HCT116 (cell line): ENCODE data around the gene TNS3. TPM values are rescaled to one million over a fixed set of nuclear protein-coding genes. Genes with fewer than 3 reads are reported as not detected.

Experiments used
- ATAC-seq: fragments of 200-7000 bp; cut with Tn5 transposase; 2 replicates; pipeline ENCODE4 v1.9.1; 2020; ENCODE audit warnings: mild to moderate bottlenecking, moderate library complexity
- BruUV-seq: library from RNA; stranded (reverse); fragments of 400-500 nt; replicated peaks from 2 replicates; lab custom pipeline; 2021; lab: Mats Ljungman, UMichigan
- CTCF ChIA-PET: fragments of 300-600 bp; sonication (Branson Sonifier 250); formaldehyde crosslinking; loops from one replicate; lab custom pipeline; 2021; ENCODE audit warnings: antibody characterized with exemption; lab: Charles Lee
- POLR2A ChIA-PET: fragments of 300-600, 350-600 bp; sonication (Branson Sonifier 250); formaldehyde crosslinking; loops from one replicate; lab custom pipeline; 2021; ENCODE audit warnings: antibody characterized with exemption; lab: Charles Lee
- RAD21 ChIA-PET, 2 experiments: fragments of 300-600 bp; sonication (Branson Sonifier 250); formaldehyde crosslinking; loops; one replicate each; lab custom pipeline; 2023; ENCODE audit warnings: low total read pairs in 2 of 2; ENCODE audit not compliant: uncharacterized antibody in 2 of 2, unreplicated experiment in 2 of 2, low non-redundant PET in 1 of 2; lab: Charles Lee
- DNase-seq: peaks from one replicate; pipeline ENCODE4 v3.0.0-alpha.2; 2010; ENCODE audit warnings: low read depth, low spot score
- H2AFZ ChIP-seq: fragments of 200-600 bp; shearing (Covaris generic), sonication (generic); 2 replicates; pipeline ENCODE4 v1.6.1; 2017; ENCODE audit warnings: low read depth, mixed run types, mixed read lengths, antibody characterized with exemption, low read length; ENCODE audit not compliant: poor library complexity, severe bottlenecking
- H3K27ac ChIP-seq: 2 replicates; pipeline ENCODE4 v1.5.1; 2012; ENCODE audit warnings: low read depth, low read length
- H3K27me3 ChIP-seq: fragments of 200-600 bp; sonication (generic); 2 replicates; pipeline ENCODE4 v1.6.1; 2016; ENCODE audit warnings: mixed run types, low read length, mixed read lengths; ENCODE audit not compliant: insufficient read depth
- H3K36me3 ChIP-seq, 2 experiments: fragments of 200-500 bp in 1 of 2; fragments of 200-600 bp in 1 of 2; sonication (Bioruptor generic) in 1 of 2; sonication (generic) in 1 of 2; 2 replicates each; pipeline versions ENCODE4 v1.5.1 to v1.6.1; 2014 to 2016; ENCODE audit warnings: low read length in 2 of 2, inconsistent platforms in 1 of 2, mixed read lengths in 1 of 2, mixed run types in 1 of 2; ENCODE audit not compliant: insufficient read depth in 2 of 2, control insufficient read depth in 1 of 2
- H3K4me1 ChIP-seq, 2 experiments: fragments of 200-600 bp in 1 of 2; sonication (generic) in 1 of 2; 2 replicates each; pipeline versions ENCODE4 v1.5.1 to v1.6.1; 2012 to 2017; ENCODE audit warnings: low read length in 2 of 2, inconsistent platforms in 1 of 2, mild to moderate bottlenecking in 1 of 2, mixed read lengths in 1 of 2, mixed run types in 1 of 2, moderate library complexity in 1 of 2; ENCODE audit not compliant: insufficient read depth in 2 of 2, control insufficient read depth in 1 of 2
- H3K4me2 ChIP-seq: fragments of 200-600 bp; sonication (generic); 2 replicates; pipeline ENCODE4 v1.6.1; 2017; ENCODE audit warnings: mixed run types, low read length, mixed read lengths
- H3K4me3 ChIP-seq, 2 experiments: fragments of 200-600 bp in 1 of 2; sonication (generic) in 1 of 2; replicated peaks in 1 of 2; 2 replicates each; pipeline ENCODE4 v1.5.1; 2011 to 2016; ENCODE audit warnings: low read length in 2 of 2, control low read depth in 1 of 2, low read depth in 1 of 2, mild to moderate bottlenecking in 1 of 2, mixed read lengths in 1 of 2, mixed run types in 1 of 2
- H3K79me2 ChIP-seq: fragments of 200-600 bp; sonication (generic); 2 replicates; pipeline ENCODE4 v1.6.1; 2017; ENCODE audit warnings: mild to moderate bottlenecking, mixed run types, low read length, moderate library complexity, mixed read lengths; ENCODE audit not compliant: insufficient read depth
- H3K9ac ChIP-seq: fragments of 200-600 bp; sonication (generic); 2 replicates; pipeline ENCODE4 v1.6.1; 2016; ENCODE audit warnings: low read length, mixed read lengths
- H3K9me2 ChIP-seq: fragments of 200-600 bp; sonication (generic), shearing (Covaris generic); 2 replicates; pipeline ENCODE4 v1.6.1; 2017; ENCODE audit warnings: mixed run types, mild to moderate bottlenecking, moderate library complexity; ENCODE audit not compliant: insufficient read depth
- H3K9me3 ChIP-seq, 2 experiments: fragments of 200-500 bp in 1 of 2; fragments of 200-600 bp in 1 of 2; sonication (Bioruptor generic) in 1 of 2; sonication (generic) in 1 of 2; 2 replicates each; pipeline ENCODE4 v1.6.1; 2014 to 2017; ENCODE audit warnings: low read length in 2 of 2, mixed read lengths in 2 of 2, inconsistent platforms in 1 of 2, low read depth in 1 of 2, mild to moderate bottlenecking in 1 of 2, mixed run types in 1 of 2, moderate library complexity in 1 of 2; ENCODE audit not compliant: control insufficient read depth in 1 of 2, insufficient read depth in 1 of 2
- H4K20me1 ChIP-seq: fragments of 200-600 bp; sonication (generic), shearing (Covaris generic); 2 replicates; pipeline ENCODE4 v1.6.1; 2017; ENCODE audit warnings: mixed run types, mild to moderate bottlenecking, moderate library complexity; ENCODE audit not compliant: insufficient read depth
- CBX3 ChIP-seq: IDR thresholded peaks from 2 replicates; pipeline ENCODE4 v1.6.1; 2012; ENCODE audit warnings: low read depth
- CEBPB ChIP-seq: IDR thresholded peaks from 2 replicates; pipeline ENCODE4 v1.6.1; 2012; ENCODE audit warnings: low read depth
- EZH2 ChIP-seq: fragments of 200-600 bp; sonication (generic); IDR thresholded peaks from 2 replicates; pipeline ENCODE4 v1.6.1; 2017; ENCODE audit warnings: antibody characterized with exemption, mixed run types
- EZH2phosphoT487 ChIP-seq: fragments of 200-600 bp; IDR thresholded peaks from 2 replicates; pipeline ENCODE4 v1.6.1; 2018; ENCODE audit warnings: antibody characterized with exemption, borderline replicate concordance
- POLR2A ChIP-seq: IDR thresholded peaks from 2 replicates; pipeline ENCODE4 v1.7.0; 2011; ENCODE audit warnings: borderline replicate concordance; ENCODE audit not compliant: insufficient read depth, insufficient read length; ENCODE audit errors: extremely low read depth
- RAD21 ChIP-seq: IDR thresholded peaks from 2 replicates; pipeline ENCODE4 v1.6.1; 2012; ENCODE audit warnings: low read depth, mild to moderate bottlenecking
- REST ChIP-seq: IDR thresholded peaks from 2 replicates; pipeline ENCODE4 v1.6.1; 2012; ENCODE audit warnings: low read depth
- SIN3A ChIP-seq: IDR thresholded peaks from 2 replicates; pipeline ENCODE4 v1.6.1; 2012; ENCODE audit warnings: low read depth
- SP1 ChIP-seq: IDR thresholded peaks from 2 replicates; pipeline ENCODE4 v1.6.1; 2012; ENCODE audit warnings: low read depth
- SRF ChIP-seq: IDR thresholded peaks from 2 replicates; pipeline ENCODE4 v1.6.1; 2012; ENCODE audit warnings: low read depth
- TCF7L2 ChIP-seq: IDR thresholded peaks from 2 replicates; pipeline ENCODE4 v1.7.0; 2011; ENCODE audit warnings: borderline replicate concordance, inconsistent platforms; ENCODE audit not compliant: insufficient read depth, insufficient read length; ENCODE audit errors: extremely low read depth
- YY1 ChIP-seq: IDR thresholded peaks from 2 replicates; pipeline ENCODE4 v1.6.1; 2011; ENCODE audit warnings: low read length, low read depth, moderate library complexity, mild to moderate bottlenecking; ENCODE audit not compliant: insufficient replicate concordance; ENCODE audit errors: extremely low read depth
- ZBTB33 ChIP-seq: IDR thresholded peaks from 2 replicates; pipeline ENCODE4 v1.6.1; 2011; ENCODE audit warnings: mild to moderate bottlenecking, low read length, moderate library complexity; ENCODE audit not compliant: insufficient replicate concordance; ENCODE audit errors: extremely low read depth
- ZFX ChIP-seq: fragments of 450-650 bp; IDR thresholded peaks from 2 replicates; pipeline ENCODE4 v1.6.1; 2017
- ZNF274 ChIP-seq: fragments of 200-500 bp; sonication (Bioruptor generic); IDR thresholded peaks from 2 replicates; pipeline ENCODE4 v1.6.1; 2014; ENCODE audit warnings: mild to moderate bottlenecking, low read depth, low read length, inconsistent platforms
- intact Hi-C: fragments of 100-400 bp; cut with micrococcal nuclease; formaldehyde crosslinking; loops from 2 replicates; pipeline ENCODE4 v1.10.0; 2022
- total RNA-seq: library from RNA; stranded (reverse); gene quantifications from one replicate; pipeline ENCODE4 v1.2.1, GENCODE V29; 2021; ENCODE audit not compliant: unreplicated experiment
- TF ChIP-seq, protein P1 (sequence below), 3 experiments: fragments of 200-600 bp in 1 of 3; sonication (generic) in 1 of 3; IDR thresholded peaks in 2 of 3; conservative IDR thresholded peaks in 1 of 3; 2 replicates each; pipeline ENCODE4 v1.5.1; 2012 to 2017; ENCODE audit warnings: low read depth in 2 of 3, low read length in 2 of 3, antibody characterized with exemption in 1 of 3, borderline replicate concordance in 1 of 3, control low read depth in 1 of 3, mild to moderate bottlenecking in 1 of 3, mixed read lengths in 1 of 3, mixed run types in 1 of 3, moderate library complexity in 1 of 3; ENCODE audit not compliant: insufficient read depth in 1 of 3
- TF ChIP-seq, protein P2 (sequence below): IDR thresholded peaks from 2 replicates; pipeline ENCODE4 v1.6.1; 2012

TNS3 gene
- total RNA-seq, 1 experiment from 2014 or later: 9.1 TPM

DNA sequence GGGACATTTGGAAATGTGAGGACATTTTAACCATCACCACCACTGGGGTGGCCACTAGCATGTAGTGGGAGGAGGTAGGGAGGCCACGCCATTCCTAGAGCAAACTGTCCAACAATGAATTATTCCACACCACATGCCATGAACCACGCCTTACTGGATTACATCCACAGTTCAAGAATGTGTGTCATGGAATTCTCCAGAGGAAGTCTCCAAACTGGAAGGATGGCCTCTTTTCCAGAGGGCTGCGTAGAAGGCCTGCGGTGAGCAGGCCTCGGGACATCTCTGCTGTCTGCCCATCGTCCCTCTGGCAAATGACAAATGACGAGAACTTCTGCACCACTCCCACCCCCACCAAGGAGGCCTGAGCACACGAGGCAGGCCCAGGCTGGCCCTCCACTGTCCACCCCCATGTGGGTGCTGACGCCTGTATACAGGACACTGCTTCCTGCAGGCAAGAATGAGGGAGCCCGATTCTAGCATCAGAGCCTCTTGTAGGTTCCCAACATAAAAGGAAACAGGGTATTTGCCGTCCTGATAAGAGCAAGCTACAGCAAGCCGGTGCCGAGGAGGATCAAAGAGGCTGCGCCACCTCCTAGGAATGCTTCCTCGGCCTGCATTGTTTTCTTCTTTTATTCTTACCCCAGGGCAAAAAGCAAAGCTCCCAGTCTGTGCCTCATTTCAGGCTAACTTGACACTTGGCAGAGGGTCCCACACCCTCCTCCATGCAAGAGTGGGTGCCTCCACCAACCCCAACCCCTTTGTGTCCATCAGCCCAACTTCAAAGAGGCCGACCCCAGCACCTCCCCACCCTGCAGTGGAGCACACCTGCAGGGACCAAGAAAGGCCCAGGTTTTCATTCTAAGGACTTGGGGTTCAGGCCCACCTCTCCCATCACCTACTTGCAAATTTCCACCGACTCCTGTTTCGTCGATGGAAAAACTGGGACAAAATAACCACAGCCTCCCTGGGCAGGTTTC is 23.9 kb downstream of the TNS3 start:
- no peaks in the 10 kb centered on the region for H3K9me2 ChIP-seq
- intact Hi-C loops: no loop called here
- H3K4me3 ChIP-seq: peak overlapping the region in 1 of 2 experiments; percentile 33; a peak in 2 of 4 replicates
- BruUV-seq: no TSS peak
- H3K9me3 ChIP-seq: no peaks in the 10 kb centered on the region
- H4K20me1 ChIP-seq: no peaks in the 10 kb centered on the region
- DNase-seq (peak; percentile 46), ATAC-seq (peak; percentile 89)
- H3K27me3 ChIP-seq: no peaks in the 10 kb centered on the region
- H2AFZ ChIP-seq: no peak overlapping the region
- peaks cover 31 to 32% of the 10 kb centered on the region in 2 experiments for H3K4me1 ChIP-seq
- RAD21 ChIA-PET: interaction anchor here in 1 of 2 experiments (0.6 kb wide), 1 partner anchor 261 kb away, joined by 6 read pairs; no protein-coding TSS in a partner anchor
- CTCF ChIA-PET: no interaction called here
- peak overlapping the region; percentile 72 for H3K4me2 ChIP-seq
- H3K27ac ChIP-seq: peak overlapping the region; percentile 48
- H3K36me3 ChIP-seq: no peaks in the 10 kb centered on the region
- H3K9ac ChIP-seq: peak overlapping the region; percentile 23; the same call in 1 of the 2 replicates
- H3K79me2 ChIP-seq: no peaks in the 10 kb centered on the region
- POLR2A ChIA-PET: no interaction called here
- no peak for TF ChIP-seq POLR2A
- TF ChIP-seq SP1: peak; percentile 54; the same call in 1 of the 2 replicates
- TF ChIP-seq, protein P1, sequence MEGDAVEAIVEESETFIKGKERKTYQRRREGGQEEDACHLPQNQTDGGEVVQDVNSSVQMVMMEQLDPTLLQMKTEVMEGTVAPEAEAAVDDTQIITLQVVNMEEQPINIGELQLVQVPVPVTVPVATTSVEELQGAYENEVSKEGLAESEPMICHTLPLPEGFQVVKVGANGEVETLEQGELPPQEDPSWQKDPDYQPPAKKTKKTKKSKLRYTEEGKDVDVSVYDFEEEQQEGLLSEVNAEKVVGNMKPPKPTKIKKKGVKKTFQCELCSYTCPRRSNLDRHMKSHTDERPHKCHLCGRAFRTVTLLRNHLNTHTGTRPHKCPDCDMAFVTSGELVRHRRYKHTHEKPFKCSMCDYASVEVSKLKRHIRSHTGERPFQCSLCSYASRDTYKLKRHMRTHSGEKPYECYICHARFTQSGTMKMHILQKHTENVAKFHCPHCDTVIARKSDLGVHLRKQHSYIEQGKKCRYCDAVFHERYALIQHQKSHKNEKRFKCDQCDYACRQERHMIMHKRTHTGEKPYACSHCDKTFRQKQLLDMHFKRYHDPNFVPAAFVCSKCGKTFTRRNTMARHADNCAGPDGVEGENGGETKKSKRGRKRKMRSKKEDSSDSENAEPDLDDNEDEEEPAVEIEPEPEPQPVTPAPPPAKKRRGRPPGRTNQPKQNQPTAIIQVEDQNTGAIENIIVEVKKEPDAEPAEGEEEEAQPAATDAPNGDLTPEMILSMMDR (IDR thresholded peaks at IDR 0.05 in 2 of 3, conservative IDR thresholded peaks at IDR 0.05 in 1 of 3; ENCODE audit: borderline replicate concordance in 1 of 3, insufficient read depth in 1 of 3, low read depth in 2 of 3, low read length in 2 of 3): no peak
- 0 out of 2 replicates have a peak, but pooled peaks have one; percentile 3 for TF ChIP-seq RAD21
- no peak for TF ChIP-seq EZH2phosphoT487
- TF ChIP-seq YY1: no peak
- TF ChIP-seq TCF7L2: peak; percentile 99
- TF ChIP-seq ZBTB33: no peak
- TF ChIP-seq CBX3: peak; percentile 67; the same call in 1 of the 2 replicates
- TF ChIP-seq, protein P2, sequence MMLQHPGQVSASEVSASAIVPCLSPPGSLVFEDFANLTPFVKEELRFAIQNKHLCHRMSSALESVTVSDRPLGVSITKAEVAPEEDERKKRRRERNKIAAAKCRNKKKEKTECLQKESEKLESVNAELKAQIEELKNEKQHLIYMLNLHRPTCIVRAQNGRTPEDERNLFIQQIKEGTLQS: no peak
- TF ChIP-seq SRF: no peak
- TF ChIP-seq SIN3A: no peak
- TF ChIP-seq EZH2: no peak
- no peak; the same call in 1 of the 2 replicates for TF ChIP-seq REST
- TF ChIP-seq CEBPB: 0 out of 2 replicates have a peak, but pooled peaks have one; percentile 18
- TF ChIP-seq ZNF274: no peak
- TF ChIP-seq ZFX: no peak; the same call in 1 of the 2 replicates
